ENCODE results near the gene NCOA3.

Gene NCOA3

DNA sequence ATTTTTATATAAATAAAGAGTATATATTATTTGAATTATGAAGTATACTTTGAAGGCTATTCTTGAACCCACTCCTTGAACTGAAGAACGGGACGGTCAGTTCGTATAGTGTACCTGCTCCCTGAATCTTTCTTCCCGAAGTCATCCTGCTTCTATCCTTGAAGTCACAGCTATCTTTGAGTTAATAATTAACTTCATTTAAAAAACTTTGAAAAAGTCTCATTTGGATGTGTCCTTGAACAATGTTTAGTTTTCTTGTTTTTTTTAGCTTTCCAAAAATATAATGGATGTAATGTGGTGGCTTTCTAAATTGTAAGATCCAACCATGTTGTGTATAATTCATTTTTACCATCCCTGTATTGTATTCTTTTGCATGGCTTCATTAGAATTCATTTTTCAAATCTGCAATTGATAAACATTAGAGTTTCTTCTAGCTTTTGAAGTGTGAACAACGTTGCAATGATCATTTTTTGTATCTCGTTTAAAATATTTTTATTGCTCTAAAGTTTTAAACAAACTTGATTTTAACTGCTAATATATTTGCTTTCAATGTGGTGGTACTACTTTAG lies 94.4 kb downstream of the NCOA3 start:
- no peak for DNase-seq (ENCODE audit: low read depth, low spot score)

GRCh38 chr20:47597090-47597489 lies 95.4 kb downstream of the NCOA3 start:
- no peak for DNase-seq (ENCODE audit: low read depth, low spot score)

- no peak for DNase-seq (ENCODE audit: low read depth, low spot score)
Observed at GRCh38 chr20:47598911-47599744, 97.4 kb downstream of the NCOA3 start.

GRCh38 chr20:47600967-47601547 lies 99.4 kb downstream of the NCOA3 start:
- DNase-seq (ENCODE audit: low read depth, low spot score), result no peak

GRCh38 chr20:47603260-47603659 lies 101.6 kb downstream of the NCOA3 start:
- no peak for DNase-seq (ENCODE audit: low read depth, low spot score)

DNA sequence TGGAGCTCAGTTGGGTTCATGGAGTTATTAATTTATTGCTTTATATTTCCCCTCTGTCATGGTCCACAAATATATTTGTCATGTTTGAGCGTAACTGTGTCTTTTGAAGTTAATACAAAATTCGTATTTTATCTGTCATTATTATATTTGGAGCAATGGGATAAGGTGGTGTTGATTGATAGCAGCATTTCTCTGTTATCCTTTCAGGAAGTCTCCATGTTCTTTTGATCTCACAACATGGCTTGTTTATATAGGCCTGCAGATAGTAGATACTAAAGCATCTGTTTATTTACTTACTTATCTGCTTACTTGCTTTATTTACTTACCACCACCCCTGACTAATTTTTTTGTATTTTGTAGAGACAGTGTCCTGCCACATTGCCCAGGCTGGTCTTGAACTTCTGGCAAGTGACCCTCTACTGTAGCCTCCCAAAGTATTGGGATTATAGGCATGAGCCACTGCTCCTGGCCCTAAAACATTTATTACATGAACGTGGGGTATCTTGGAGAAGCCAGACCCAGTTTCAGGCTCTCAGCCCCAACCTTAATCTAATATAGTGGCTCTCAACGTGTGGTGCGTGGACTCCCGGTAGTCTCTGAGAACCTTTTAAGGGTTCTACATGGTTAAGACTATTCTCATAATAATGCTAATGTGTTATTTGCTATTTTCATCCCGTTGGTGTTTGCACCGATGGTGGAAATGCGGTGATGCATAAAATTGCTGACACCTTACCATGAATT lies 104.2 kb downstream of the NCOA3 start:
- no peak for DNase-seq (ENCODE audit: low read depth, low spot score)

GRCh38 chr20:47606414-47606982 lies 104.8 kb downstream of the NCOA3 start:
- no peak for DNase-seq (ENCODE audit: low read depth, low spot score)

- DNase-seq (ENCODE audit: low read depth, low spot score), result no peak
Observed at GRCh38 chr20:47606983-47607613, 105.4 kb downstream of the NCOA3 start.

DNA sequence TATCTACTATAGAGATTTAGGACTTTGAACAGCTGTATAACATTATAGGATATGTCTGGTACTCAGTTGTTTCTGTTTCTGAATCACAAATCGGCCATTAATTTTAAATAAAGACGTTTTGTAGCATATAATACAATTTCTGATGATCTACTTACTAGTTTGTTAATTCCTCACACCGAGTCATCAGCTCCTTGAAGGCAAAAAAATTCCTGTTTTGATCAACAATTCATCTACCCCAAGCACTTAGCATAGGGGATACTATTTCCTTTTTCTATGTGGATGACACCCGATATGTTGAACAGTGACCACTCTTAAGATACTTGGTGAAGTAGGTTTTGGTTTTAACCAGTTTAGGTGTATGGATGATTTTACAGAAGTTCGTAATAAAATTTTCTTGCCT lies 107.3 kb downstream of the NCOA3 start:
- DNase-seq (ENCODE audit: low read depth, low spot score), result no peak

GRCh38 chr20:47610247-47610944 lies 108.7 kb downstream of the NCOA3 start:
- no peak for DNase-seq (ENCODE audit: low read depth, low spot score)

GRCh38 chr20:47610945-47611250 lies 109.2 kb downstream of the NCOA3 start:
- no peak for DNase-seq (ENCODE audit: low read depth, low spot score)

GRCh38 chr20:47611785-47612184 lies 110.1 kb downstream of the NCOA3 start:
- DNase-seq (ENCODE audit: low read depth, low spot score), result no peak

DNA sequence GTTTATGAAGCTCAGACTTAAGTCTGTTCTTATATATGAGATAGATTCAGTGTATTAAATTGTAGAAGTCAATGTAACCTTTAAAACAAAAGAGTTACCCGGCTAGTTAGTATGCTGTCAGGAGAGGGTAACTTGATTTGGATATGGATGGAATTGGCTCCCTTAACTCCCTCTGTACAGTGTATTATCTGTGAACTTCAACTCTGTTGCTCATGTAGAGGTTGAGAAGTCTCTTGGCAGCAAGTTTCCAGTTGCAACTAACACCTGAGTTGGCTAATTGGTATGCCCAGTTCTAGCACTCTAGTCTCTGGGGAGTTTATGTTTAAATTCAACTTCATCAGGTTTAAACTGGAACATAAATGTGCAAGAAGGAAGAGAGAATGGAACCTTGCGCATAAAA lies 111.0 kb downstream of the NCOA3 start:
- no peak for DNase-seq (ENCODE audit: low read depth, low spot score)

DNA sequence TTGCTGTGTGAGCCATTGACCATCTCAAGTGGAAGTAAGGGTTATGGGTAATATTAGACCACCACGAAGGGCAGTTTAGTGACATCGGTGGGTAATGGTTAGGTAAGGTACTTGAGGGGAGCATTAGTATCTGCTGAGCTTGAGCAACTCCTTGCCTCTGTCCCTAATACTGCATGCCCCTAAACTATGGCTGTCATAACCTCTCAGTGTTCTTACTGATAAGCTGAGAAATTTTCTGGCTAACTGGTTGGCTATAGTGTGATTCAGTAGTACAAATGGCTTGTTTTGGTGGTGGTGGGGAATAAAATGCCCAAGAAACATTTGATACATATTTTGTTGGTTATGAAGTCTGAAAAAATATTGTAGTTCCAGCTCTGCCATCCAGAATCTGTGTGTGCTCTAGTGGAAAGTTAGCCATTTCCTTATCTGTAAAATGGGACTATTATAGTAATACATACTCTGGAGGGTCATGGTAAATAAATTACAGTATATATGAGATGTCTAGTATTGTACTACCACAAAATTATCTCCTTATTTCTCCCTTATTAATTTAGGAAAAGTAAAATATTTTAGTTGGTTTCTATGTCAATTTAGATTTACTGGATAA lies 113.1 kb downstream of the NCOA3 start:
- no peak for DNase-seq (ENCODE audit: low read depth, low spot score)

GRCh38 chr20:47618479-47618878 lies 116.8 kb downstream of the NCOA3 start:
- no peak for DNase-seq (ENCODE audit: low read depth, low spot score)

GRCh38 chr20:47620808-47621805 lies 119.4 kb downstream of the NCOA3 start:
- no peak for DNase-seq (ENCODE audit: low read depth, low spot score)

GRCh38 chr20:47622118-47622665 lies 120.5 kb downstream of the NCOA3 start:
- no peak for DNase-seq (ENCODE audit: low read depth, low spot score)

DNA sequence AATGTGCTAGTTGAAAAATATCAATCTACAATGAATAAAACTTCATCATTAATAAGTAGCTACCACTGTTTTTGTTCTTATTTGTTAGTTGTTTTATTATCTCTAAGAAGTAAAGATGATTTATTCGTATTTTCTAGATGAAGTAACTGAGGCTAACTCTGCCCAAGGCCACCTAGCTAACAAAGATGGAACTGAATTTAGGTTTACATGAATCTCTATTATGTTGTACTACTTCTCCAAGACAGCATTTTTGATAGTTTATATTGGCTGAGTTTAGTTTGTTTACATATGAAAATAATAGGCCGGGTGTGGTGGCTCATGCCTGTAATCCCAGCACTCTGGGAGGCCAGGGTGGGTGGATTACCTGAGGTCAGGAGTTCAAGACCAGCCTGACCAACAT lies 121.5 kb downstream of the NCOA3 start:
- DNase-seq (ENCODE audit: low read depth, low spot score), result no peak

DNA sequence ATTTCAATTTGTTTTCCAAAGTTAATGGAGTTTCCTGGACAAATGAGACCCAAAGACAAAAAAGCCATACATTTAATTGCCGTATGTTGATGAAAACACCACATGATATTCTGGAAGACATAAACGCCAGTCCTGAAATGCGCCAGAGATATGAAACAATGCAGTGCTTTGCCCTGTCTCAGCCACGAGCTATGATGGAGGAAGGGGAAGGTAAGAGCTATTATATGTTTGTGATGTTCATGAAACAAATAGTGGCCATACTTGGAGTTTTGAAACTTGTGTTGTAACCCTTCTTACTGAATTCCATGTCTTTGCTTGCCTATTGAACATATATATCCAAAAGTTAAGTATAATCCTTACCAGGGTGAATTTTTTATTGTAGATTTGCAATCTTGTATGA lies 125.9 kb downstream of the NCOA3 start:
- no peak for DNase-seq (ENCODE audit: low read depth, low spot score)

Measured in ELF-1 (cell line).